ENCODE data around the gene KAT7.

GRCh38 chr17:49882434-49882833 lies 94.0 kb downstream of the KAT7 start:
- TF ChIP-seq, protein P1, sequence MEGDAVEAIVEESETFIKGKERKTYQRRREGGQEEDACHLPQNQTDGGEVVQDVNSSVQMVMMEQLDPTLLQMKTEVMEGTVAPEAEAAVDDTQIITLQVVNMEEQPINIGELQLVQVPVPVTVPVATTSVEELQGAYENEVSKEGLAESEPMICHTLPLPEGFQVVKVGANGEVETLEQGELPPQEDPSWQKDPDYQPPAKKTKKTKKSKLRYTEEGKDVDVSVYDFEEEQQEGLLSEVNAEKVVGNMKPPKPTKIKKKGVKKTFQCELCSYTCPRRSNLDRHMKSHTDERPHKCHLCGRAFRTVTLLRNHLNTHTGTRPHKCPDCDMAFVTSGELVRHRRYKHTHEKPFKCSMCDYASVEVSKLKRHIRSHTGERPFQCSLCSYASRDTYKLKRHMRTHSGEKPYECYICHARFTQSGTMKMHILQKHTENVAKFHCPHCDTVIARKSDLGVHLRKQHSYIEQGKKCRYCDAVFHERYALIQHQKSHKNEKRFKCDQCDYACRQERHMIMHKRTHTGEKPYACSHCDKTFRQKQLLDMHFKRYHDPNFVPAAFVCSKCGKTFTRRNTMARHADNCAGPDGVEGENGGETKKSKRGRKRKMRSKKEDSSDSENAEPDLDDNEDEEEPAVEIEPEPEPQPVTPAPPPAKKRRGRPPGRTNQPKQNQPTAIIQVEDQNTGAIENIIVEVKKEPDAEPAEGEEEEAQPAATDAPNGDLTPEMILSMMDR (IDR thresholded peaks at IDR 0.05), result no peak
- no peak for TF ChIP-seq POLR2A (IDR thresholded peaks at IDR 0.05)

All from heart left ventricle (tissue), 13 donors.